HEK293T (cell line): ENCODE results near the gene FAM20C.

Experiments
- BHLHE40 ChIP-seq: fragments of 450-650 bp; IDR thresholded peaks from 2 replicates; pipeline ENCODE4 v1.6.1; 2016; ENCODE audit warnings: mild to moderate bottlenecking, moderate library complexity, borderline replicate concordance
- CTBP1 ChIP-seq: fragments of 450-650 bp; IDR thresholded peaks from 2 replicates; pipeline ENCODE4 v1.6.1; 2016; ENCODE audit warnings: borderline replicate concordance
- ELF4 ChIP-seq: fragments of 450-650 bp; IDR thresholded peaks from 2 replicates; pipeline ENCODE4 v1.6.1; 2017; ENCODE audit warnings: antibody characterized with exemption
- FOXA1 ChIP-seq: fragments of 450-650 bp; IDR thresholded peaks from 2 replicates; pipeline ENCODE4 v1.6.1; 2016; ENCODE audit warnings: mild to moderate bottlenecking
- FOXM1 ChIP-seq: fragments of 450-650 bp; IDR thresholded peaks from 2 replicates; pipeline ENCODE4 v1.6.1; 2017; ENCODE audit warnings: mild to moderate bottlenecking, borderline replicate concordance
- LEF1 ChIP-seq: fragments of 450-650 bp; IDR thresholded peaks from 2 replicates; pipeline ENCODE4 v1.6.1; 2017; ENCODE audit warnings: mild to moderate bottlenecking, borderline replicate concordance
- NFRKB ChIP-seq: fragments of 450-650 bp; IDR thresholded peaks from 2 replicates; pipeline ENCODE4 v1.6.1; 2016; ENCODE audit warnings: mild to moderate bottlenecking, moderate library complexity
- PKNOX1 ChIP-seq: fragments of 450-650 bp; IDR thresholded peaks from 2 replicates; pipeline ENCODE4 v1.6.1; 2016
- SP1 ChIP-seq: fragments of 450-650 bp; IDR thresholded peaks from 2 replicates; pipeline ENCODE4 v1.6.1; 2017
- SUZ12 ChIP-seq: fragments of 450-650 bp; IDR thresholded peaks from 2 replicates; pipeline ENCODE4 v1.6.1; 2016; ENCODE audit warnings: mild to moderate bottlenecking
- ZNF384 ChIP-seq: fragments of 450-650 bp; IDR thresholded peaks from 2 replicates; pipeline ENCODE4 v1.6.1; 2016

- TF ChIP-seq BHLHE40 (no peak), SP1 (no peak), NFRKB (no peak), ELF4 (no peak), PKNOX1 (no peak), FOXA1 (no peak), FOXM1 (no peak), SUZ12 (no peak), CTBP1 (no peak), ZNF384 (no peak), LEF1 (no peak)
These were observed 35.4 kb upstream of the FAM20C start for GRCh38 chr7:157008-157310.
